ENCODE results near the gene FSTL4. TPM values are rescaled to one million over a fixed set of nuclear protein-coding genes. Genes with fewer than 3 reads are reported as not detected.

Gene FSTL4
- total RNA-seq, 2 donors from 2014 or later = 4.5 to 10.1 TPM

DNA sequence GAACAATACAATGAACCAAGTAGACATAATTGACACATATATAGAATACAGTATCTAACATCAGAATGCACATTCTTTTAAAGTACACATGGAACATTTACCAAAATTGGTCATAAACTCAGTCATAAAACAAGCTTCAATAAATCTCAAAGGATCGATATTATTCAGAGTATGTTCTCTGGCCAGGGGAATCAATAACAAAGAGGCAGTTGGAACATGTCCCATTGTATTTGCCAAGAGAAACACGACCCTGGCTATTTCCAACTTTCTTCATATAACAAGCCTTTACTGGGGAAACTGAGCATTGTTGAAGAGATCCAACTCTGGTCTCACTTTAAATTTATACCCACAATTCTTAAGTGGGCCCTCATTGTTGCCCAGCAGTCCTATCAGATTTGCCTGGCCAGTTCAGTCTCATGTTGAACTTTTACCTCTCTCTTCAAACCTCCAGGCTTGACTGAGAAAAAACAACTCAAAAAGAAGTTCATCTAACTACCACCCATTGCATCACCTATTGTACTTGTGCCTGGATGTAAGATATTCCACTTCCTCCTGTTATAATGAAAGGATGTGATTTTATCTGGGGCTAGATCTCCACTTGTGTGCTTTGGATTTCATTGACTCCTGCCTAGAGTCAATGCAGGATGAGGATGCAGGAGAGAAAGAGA, 398.1 kb downstream of the FSTL4 start:
- Histone ChIP-seq H3K4me1 (replicated peaks) (no peaks in the 10 kb centered on the region), H3K27ac (no peak overlapping the region), H3K27me3 (replicated peaks; ENCODE audit: insufficient read depth) (no peaks in the 10 kb centered on the region), H3K36me3 (no peaks in the 10 kb centered on the region), H3K4me3 (no peak overlapping the region), H3K9me3 (no peaks in the 10 kb centered on the region)
- intact Hi-C loops (cut with DNase I) = no loop called here
- DNase-seq (ENCODE audit: low spot score) = no peak
- WGBS = 22% methylated on average over 2 of the region's 2 CpGs
- TF ChIP-seq, protein P1, sequence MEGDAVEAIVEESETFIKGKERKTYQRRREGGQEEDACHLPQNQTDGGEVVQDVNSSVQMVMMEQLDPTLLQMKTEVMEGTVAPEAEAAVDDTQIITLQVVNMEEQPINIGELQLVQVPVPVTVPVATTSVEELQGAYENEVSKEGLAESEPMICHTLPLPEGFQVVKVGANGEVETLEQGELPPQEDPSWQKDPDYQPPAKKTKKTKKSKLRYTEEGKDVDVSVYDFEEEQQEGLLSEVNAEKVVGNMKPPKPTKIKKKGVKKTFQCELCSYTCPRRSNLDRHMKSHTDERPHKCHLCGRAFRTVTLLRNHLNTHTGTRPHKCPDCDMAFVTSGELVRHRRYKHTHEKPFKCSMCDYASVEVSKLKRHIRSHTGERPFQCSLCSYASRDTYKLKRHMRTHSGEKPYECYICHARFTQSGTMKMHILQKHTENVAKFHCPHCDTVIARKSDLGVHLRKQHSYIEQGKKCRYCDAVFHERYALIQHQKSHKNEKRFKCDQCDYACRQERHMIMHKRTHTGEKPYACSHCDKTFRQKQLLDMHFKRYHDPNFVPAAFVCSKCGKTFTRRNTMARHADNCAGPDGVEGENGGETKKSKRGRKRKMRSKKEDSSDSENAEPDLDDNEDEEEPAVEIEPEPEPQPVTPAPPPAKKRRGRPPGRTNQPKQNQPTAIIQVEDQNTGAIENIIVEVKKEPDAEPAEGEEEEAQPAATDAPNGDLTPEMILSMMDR (IDR thresholded peaks at IDR 0.05) = no peak
- no peak for TF ChIP-seq POLR2A (IDR thresholded peaks at IDR 0.05)
- TF ChIP-seq POLR2AphosphoS5 (IDR thresholded peaks at IDR 0.05) = no peak

DNA sequence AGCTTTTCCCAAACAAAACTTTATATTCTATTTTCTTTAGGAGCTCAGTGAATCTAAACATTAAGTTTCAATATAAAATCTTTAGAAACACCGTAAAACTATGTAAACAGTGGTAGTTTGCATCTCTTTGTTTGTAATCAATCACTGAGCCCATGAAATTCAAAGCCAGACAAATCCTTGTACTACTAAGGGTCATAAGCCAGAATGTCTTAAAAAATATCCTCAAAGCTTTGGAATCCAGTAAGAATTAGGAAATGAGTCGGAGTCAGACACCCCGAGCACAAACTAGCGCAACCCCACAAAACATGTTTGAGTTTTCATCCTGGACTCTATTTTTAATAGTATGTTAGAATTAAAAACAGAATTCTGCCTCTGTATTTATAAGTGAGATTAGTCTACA, 406.7 kb downstream of the FSTL4 start:
- Histone ChIP-seq H3K27me3 (replicated peaks; ENCODE audit: insufficient read depth) (no peaks in the 10 kb centered on the region), H3K4me1 (replicated peaks) (no peaks in the 10 kb centered on the region), H3K9me3 (no peaks in the 10 kb centered on the region), H3K36me3 (no peaks in the 10 kb centered on the region), H3K4me3 (no peak overlapping the region), H3K27ac (no peak overlapping the region)
- DNase-seq (ENCODE audit: low spot score) = no peak
- intact Hi-C loops (cut with DNase I) = no loop called here
- 74% methylated on average over 4 of the region's 4 CpGs for whole genome bisulfite sequencing
- TF ChIP-seq, protein P1 (IDR thresholded peaks at IDR 0.05) = no peak
- TF ChIP-seq POLR2AphosphoS5 (IDR thresholded peaks at IDR 0.05) (no peak), POLR2A (IDR thresholded peaks at IDR 0.05) (no peak)

DNA sequence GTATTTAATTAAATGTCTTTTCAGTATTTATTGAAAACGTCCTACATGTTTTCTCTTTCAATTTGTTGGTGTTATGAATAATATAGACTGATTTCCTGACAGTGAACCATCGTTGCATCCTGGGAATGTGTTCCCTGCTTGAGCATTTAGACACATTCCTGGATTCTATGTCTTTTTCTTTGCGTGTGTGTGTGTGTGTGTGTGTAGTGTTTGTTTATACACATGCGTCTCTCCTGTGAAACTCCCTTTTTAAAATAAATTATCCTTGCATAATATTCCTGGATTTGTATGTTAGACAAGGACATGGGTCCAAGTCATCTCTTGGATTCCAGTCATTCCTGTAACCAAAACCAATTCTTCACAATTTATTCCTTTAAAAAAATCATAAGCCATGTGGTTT, 407.1 kb downstream of the FSTL4 start:
- Histone ChIP-seq H3K27ac (no peak overlapping the region), H3K27me3 (replicated peaks; ENCODE audit: insufficient read depth) (no peaks in the 10 kb centered on the region), H3K4me3 (no peak overlapping the region), H3K4me1 (replicated peaks) (no peaks in the 10 kb centered on the region), H3K9me3 (no peaks in the 10 kb centered on the region), H3K36me3 (no peaks in the 10 kb centered on the region)
- 54% methylated on average over 4 of the region's 4 CpGs for WGBS
- intact Hi-C loops (cut with DNase I) = no loop called here
- no peak for DNase-seq (ENCODE audit: low spot score)
- TF ChIP-seq, protein P1 (IDR thresholded peaks at IDR 0.05) = no peak
- TF ChIP-seq POLR2AphosphoS5 (IDR thresholded peaks at IDR 0.05) (no peak), POLR2A (IDR thresholded peaks at IDR 0.05) (no peak)

DNA sequence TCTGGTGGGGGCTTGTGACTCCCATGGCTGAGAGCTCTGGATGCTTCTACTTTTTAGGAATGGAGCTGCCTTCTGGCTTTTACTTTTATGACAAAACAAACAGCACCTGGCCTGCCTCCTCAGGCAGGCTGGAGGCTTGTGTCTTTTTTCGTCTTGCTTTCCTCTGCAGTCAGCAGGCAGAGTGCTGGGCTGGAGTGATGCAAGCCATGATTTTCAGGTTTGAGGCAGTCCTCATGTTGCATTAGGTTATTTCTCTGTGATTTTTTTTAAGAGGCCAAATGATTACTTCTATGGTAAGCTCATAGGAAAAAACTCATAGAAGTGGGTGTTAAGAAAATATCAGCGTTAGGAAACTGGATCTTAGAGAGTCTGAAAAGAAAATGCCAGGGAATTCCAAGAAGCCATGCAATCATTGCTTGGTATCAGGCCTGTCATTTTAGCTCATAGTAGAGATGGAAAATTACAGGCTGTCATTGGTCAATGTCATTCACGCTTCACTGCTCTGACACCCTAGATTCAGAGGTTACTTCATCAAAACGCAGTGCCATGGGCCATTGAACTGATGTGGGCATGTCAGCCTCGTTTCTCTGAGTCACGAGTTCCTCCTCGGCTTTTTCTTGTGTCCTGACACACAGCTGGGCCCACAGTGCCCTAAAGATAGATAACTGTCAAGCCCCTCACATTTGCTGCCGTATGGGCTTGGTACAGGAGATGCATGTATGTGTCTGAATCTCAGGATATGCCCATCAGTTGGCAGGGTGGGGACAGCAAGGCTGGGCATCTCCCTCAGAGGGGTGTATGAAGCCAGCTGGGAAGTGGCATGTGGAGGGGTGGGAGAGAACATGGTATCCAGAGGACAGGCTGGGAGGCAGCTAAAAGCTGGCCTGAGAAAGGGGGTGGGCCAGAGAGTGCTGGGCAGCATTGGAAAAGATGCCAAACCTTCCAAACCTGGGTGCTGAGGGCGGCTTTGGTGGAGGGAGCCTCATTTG, 408.7 kb downstream of the FSTL4 start:
- Histone ChIP-seq H3K4me1 (replicated peaks) (no peaks in the 10 kb centered on the region), H3K9me3 (no peaks in the 10 kb centered on the region), H3K27ac (no peak overlapping the region), H3K4me3 (no peak overlapping the region), H3K27me3 (replicated peaks; ENCODE audit: insufficient read depth) (no peaks in the 10 kb centered on the region), H3K36me3 (no peaks in the 10 kb centered on the region)
- DNase-seq (ENCODE audit: low spot score) = no peak
- intact Hi-C loops (cut with DNase I) = no loop called here
- TF ChIP-seq, protein P1 (IDR thresholded peaks at IDR 0.05) = no peak
- TF ChIP-seq POLR2AphosphoS5 (IDR thresholded peaks at IDR 0.05) (no peak), POLR2A (IDR thresholded peaks at IDR 0.05) (no peak)
- WGBS = 88% methylated on average over 9 of the region's 9 CpGs

Measured in prostate gland (tissue), 2 donors.